ENCODE measurements around the gene MYO7B. TPM values are rescaled to one million over a fixed set of nuclear protein-coding genes. Genes with fewer than 3 reads are reported as not detected.

The MYO7B gene
- total RNA-seq, 1 donor from 2014 or later, result 0.29 TPM

DNA sequence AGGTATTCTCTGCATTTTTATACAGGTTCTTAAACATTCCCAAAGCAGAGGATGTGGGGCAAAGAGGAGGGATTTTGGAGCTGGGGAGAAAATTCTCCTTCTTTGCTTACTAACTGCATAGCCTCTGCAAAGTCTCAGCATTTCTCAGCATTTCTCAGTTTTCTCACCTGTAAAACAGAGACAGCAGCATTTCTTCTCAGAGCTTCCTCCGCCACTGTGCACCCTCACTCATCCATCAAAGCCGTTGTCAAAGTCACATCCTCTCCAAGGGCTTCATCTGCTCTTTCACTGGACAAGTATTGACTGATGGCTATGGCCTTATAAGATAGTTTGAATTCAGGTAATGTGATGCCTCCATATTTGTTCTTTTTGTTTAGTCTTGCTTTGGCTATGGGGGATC, 17.4 kb downstream of the MYO7B start:
- Mint-ChIP-seq H3K9me3 (ENCODE audit: unreplicated experiment) (no peaks in the 10 kb centered on the region), H3K4me1 (ENCODE audit: low read depth, unreplicated experiment) (no peaks in the 10 kb centered on the region), H3K27ac (ENCODE audit: unreplicated experiment) (no peak overlapping the region), H3K4me3 (ENCODE audit: unreplicated experiment) (no peak overlapping the region), H3K27me3 (ENCODE audit: unreplicated experiment) (peaks cover 4% of the 10 kb centered on the region), H3K36me3 (ENCODE audit: unreplicated experiment) (no peaks in the 10 kb centered on the region)
- DNase-seq, result no peak
- no peak for TF ChIP-seq CTCF (IDR thresholded peaks at IDR 0.05; ENCODE audit: partially characterized antibody, unreplicated experiment)

DNA sequence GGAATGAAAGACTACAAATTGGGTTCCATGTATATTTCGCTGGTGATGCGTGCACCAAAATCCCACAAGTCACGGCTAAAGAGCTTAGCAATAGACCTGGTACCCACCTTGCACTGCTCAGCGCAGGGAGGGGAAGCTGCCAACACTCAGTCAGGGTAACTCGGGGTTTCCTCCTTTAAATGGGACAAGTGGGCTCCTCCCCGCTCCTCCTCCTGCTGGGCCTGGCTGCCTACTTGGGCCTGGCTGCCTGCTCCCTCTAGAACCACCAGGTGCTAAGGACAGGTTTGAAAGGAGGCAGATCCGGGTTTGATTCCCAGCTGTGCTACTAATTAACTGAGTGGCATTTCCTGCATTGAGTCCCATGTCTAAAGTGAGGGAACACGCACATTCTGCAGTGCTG, 23.4 kb downstream of the MYO7B start:
- Mint-ChIP-seq H3K4me1 (ENCODE audit: low read depth, unreplicated experiment) (peaks cover 1% of the 10 kb centered on the region), H3K36me3 (ENCODE audit: unreplicated experiment) (no peaks in the 10 kb centered on the region), H3K27ac (ENCODE audit: unreplicated experiment) (no peak overlapping the region), H3K4me3 (ENCODE audit: unreplicated experiment) (no peak overlapping the region), H3K27me3 (ENCODE audit: unreplicated experiment) (peaks cover 9% of the 10 kb centered on the region), H3K9me3 (ENCODE audit: unreplicated experiment) (peaks cover 2% of the 10 kb centered on the region)
- no peak for TF ChIP-seq CTCF (IDR thresholded peaks at IDR 0.05; ENCODE audit: partially characterized antibody, unreplicated experiment)
- no peak for DNase-seq

DNA sequence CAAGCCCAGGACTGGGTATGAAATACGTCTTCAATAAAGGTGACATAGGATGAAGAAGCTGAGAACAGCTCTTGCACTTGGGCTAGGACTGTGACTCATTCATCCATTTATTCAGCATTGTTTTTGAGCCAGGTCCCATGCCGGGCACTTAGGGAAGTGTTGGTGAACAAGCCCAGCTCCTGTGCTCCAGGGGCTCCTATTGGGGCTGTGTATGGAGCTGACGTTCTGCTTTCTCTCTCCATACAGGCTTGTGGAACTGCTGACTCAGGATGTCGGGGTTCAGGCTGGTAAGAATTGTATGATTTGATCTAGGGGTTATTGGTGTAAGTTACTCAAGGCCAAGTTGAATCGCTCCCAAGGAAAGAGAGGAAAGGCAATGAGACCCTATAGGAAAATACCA, 24.0 kb downstream of the MYO7B start:
- H3K27ac Mint-ChIP-seq (ENCODE audit: unreplicated experiment), result no peak overlapping the region
- H3K27me3 Mint-ChIP-seq (ENCODE audit: unreplicated experiment), result peaks cover 9% of the 10 kb centered on the region
- DNase-seq, result no peak
- TF ChIP-seq CTCF (IDR thresholded peaks at IDR 0.05; ENCODE audit: partially characterized antibody, unreplicated experiment), result no peak
- peaks cover 2% of the 10 kb centered on the region for H3K9me3 Mint-ChIP-seq (ENCODE audit: unreplicated experiment)
- H3K4me3 Mint-ChIP-seq (ENCODE audit: unreplicated experiment), result no peak overlapping the region
- H3K4me1 Mint-ChIP-seq (ENCODE audit: low read depth, unreplicated experiment), result peaks cover 1% of the 10 kb centered on the region
- H3K36me3 Mint-ChIP-seq (ENCODE audit: unreplicated experiment), result no peaks in the 10 kb centered on the region

DNA sequence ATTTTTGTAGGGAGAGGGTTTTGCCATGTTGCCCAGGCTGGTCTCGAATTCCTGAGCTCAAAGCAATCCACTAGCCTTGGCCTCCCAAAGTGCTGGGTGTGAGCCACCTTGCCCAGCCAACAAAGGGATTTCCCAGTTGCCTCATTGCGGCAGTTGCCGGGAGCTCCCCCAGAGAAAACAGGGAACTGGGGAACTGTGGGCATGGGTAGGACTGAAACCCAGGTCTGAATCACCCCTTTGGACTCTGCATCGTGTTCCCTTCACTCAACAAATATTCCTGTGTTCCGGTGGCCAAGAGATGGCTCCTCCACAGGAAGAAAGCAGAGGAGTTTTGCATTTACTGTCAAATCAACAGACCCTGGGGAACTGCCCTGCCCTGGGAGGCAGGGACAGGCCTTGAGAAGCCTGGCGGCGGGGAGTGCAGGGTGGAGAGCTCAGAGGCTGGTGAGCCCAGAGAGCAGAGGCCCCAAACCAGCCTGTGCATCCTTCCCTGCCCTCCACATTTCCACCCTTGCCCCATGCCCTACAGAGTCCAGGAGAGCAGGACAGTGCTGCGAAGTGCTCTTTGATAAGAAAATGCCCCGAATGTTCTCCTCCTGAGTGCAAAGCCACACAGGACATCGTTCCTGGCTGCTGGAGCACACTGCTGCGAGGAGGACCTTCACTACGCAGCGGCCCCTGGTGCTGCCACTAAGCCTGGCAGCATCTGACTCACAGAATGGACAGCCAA, 24.9 kb downstream of the MYO7B start:
- no peaks in the 10 kb centered on the region for H3K36me3 Mint-ChIP-seq (ENCODE audit: unreplicated experiment)
- peaks cover 1% of the 10 kb centered on the region for H3K4me1 Mint-ChIP-seq (ENCODE audit: low read depth, unreplicated experiment)
- DNase-seq, result no peak
- no peak for TF ChIP-seq CTCF (IDR thresholded peaks at IDR 0.05; ENCODE audit: partially characterized antibody, unreplicated experiment)
- no peak overlapping the region for H3K27ac Mint-ChIP-seq (ENCODE audit: unreplicated experiment)
- H3K4me3 Mint-ChIP-seq (ENCODE audit: unreplicated experiment), result no peak overlapping the region
- peaks cover 2% of the 10 kb centered on the region for H3K9me3 Mint-ChIP-seq (ENCODE audit: unreplicated experiment)
- peaks cover 9% of the 10 kb centered on the region for H3K27me3 Mint-ChIP-seq (ENCODE audit: unreplicated experiment)

GRCh38 chr2:127560931-127561280, 25.4 kb downstream of the MYO7B start:
- Mint-ChIP-seq H3K4me3 (ENCODE audit: unreplicated experiment) (no peak overlapping the region), H3K4me1 (ENCODE audit: low read depth, unreplicated experiment) (peaks cover 1% of the 10 kb centered on the region), H3K27me3 (ENCODE audit: unreplicated experiment) (peaks cover 9% of the 10 kb centered on the region), H3K9me3 (ENCODE audit: unreplicated experiment) (peaks cover 2% of the 10 kb centered on the region), H3K36me3 (ENCODE audit: unreplicated experiment) (no peaks in the 10 kb centered on the region), H3K27ac (ENCODE audit: unreplicated experiment) (no peak overlapping the region)
- no peak for TF ChIP-seq CTCF (IDR thresholded peaks at IDR 0.05; ENCODE audit: partially characterized antibody, unreplicated experiment)
- DNase-seq, result no peak

Measured in glutamatergic neuron (in vitro differentiated cells).